Right ventricle myocardium inferior (tissue), 1 donor: ENCODE measurements around the gene IPP. TPM values are rescaled to one million over a fixed set of nuclear protein-coding genes. Genes with fewer than 3 reads are reported as not detected.
A peak's percentile ranks its signal among the peaks of the same experiment; 100 is the strongest.
"Not testable (repeated sequence)": the region's sequence is repeated elsewhere in the genome, so short reads cannot be mapped to it uniquely, and the experiment has no call there.

Experiments used
- ATAC-seq: fragments of 200-7000 bp; cut with Tn5 transposase; one replicate; pipeline ENCODE4 v1.9.1; 2020; ENCODE audit warnings: mild to moderate bottlenecking, moderate library complexity
- DNase-seq: peaks from one replicate; pipeline ENCODE4 v3.0.0; 2021; ENCODE audit errors: missing footprints
- intact Hi-C: fragments of 100-400 bp; cut with DNase I; formaldehyde crosslinking; loops from one replicate; pipeline ENCODE4 v1.11.0; 2022
- total RNA-seq: library from RNA; stranded (reverse); fragmentation: NEBNext Ultra II Directional; extraction: Animal tissue kit (Norgen Biotek cat#: 25700); gene quantifications from one replicate; pipeline ENCODE4 v1.2.1, GENCODE V29; 2021
- donor health status: DM: no; HTN: yes; CAD: no; lungs with severe emphysema.

IPP gene
- total RNA-seq, 1 donor from 2014 or later, result 11.6 TPM

DNA sequence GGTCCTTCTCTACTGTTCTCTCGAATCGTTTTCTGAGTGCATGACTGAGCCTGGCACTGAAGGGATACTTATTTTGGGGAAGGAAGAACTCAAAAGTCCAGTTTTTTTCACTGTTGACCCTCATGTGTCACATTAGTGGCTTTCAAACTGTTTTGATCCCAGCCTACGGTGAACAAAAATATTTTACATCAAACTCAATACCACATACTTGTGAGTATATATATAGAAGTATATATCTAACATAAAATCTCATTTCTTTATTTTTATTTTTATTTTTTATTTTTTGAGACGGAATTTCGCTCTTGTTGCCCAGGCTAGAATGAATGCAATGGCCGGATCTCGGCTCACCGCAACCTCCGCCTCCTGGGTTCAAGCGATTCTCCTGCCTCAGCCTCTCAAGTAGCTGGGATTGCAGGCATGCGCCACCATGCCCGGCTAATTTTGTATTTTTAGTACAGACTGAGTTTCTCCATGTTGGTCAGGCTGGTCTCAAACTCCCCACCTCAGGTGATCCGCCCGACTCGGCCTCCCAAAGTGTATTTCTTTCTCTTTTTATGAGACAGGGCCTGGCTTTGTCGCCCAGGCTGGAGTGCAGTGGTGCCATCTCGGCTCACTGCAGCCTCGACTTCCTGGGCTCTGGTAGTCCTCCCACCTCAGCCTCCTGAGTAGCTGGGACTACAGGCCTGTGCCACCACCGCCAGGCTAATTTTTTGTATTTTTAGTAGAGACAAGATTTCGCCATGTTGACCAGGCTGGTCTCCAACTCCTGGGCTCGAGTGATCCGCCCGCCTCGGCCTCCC lies 786 bp upstream of the IPP start:
- ATAC-seq, DNase-seq: not testable (repeated sequence)
- intact Hi-C loops, result loop anchor here (2.0 to 5.0 kb wide), 3 partner anchors 51 to 91 kb away; partner anchors contain the start of genes GPBP1L1 and MAST2

DNA sequence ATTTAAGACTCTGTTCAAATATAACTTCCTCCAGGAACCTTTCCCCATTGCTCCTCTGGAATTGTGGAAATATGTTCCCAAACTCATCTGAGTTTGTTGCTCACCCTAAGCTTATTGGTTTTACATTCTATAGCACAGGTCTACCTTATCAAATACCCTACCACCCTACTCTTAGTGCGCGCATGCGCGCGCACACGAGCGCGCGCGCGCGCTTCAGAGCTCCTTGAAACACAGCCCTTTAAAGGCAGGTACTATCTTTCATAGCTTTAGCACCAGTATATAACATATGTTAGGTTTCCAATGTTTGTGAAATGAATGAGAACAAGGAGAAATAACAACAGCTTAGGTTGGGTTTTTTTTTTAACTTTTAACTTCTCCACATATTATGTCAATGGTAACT lies 3.5 kb downstream of the IPP start:
- DNase-seq (no peak), ATAC-seq (no peak)
- intact Hi-C loops, result no loop called here

DNA sequence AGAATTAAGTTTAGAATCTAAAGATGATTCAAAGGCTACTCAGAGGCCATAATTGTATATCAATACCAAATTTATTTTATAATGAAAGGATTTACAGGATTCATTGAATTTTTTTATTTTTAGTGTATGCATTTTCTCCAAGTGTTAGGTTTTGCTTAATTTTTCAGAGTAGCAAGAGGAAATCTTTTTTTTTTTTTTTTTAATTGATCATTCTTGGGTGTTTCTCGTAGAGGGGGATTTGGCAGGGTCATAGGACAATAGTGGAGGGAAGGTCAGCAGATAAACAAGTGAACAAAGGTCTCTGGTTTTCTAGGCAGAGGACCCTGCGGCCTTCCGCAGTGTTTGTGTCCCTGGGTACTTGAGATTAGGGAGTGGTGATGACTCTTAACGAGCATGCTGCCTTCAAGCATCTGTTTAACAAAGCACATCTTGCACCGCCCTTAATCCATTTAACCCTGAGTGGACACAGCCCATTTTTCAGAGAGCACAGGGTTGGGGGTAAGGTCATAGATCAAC lies 10.8 kb downstream of the IPP start:
- intact Hi-C loops, DNase-seq, ATAC-seq: not testable (repeated sequence)

DNA sequence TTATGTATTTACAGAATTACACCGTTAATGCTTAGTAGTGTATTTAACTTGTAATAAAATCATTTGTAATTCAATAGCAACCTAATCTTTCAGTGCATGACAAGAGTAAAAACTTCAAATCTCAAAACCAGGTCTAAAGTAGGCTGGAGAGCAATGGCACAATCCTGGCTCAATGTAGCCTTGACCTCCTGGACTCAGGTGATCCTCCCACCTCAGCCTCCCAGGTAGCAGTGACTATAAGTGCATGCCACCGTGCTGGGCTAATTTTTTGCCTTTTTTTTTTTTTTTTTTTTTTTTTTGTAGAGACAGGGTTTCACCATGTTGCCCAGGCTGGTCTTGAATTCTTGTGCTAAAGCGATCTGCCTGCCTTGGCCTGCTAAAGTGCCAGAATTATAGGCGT lies 11.3 kb downstream of the IPP start:
- intact Hi-C loops, result no loop called here
- no peak for ATAC-seq
- DNase-seq, result no peak

DNA sequence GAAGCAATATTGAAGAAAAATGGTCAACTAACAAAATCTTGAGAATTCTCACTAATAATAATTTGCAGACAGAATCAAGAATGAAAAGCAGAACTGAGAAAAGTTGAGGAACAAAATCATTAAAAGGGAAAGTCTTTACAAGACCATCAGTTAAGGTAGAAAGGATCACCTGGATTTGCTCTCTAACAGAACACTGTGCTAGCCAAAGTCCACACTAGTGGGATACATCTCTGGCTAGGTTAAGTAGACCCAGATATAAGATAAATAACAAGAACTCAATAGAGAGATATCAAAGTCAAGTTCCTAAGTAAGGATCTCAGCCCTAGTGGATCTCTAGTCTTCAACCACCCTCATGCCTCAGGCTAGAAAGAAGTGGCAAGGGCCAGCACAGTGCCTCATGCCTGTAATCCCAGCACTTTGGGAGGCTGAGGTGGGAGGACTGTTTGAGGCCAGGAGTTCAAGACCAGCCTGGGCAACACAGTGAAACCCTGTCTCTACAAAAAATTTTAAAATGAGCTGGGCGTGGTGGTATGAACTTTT lies 19.6 kb downstream of the IPP start:
- intact Hi-C loops, result no loop called here
- DNase-seq, result no peak
- ATAC-seq, result no peak

DNA sequence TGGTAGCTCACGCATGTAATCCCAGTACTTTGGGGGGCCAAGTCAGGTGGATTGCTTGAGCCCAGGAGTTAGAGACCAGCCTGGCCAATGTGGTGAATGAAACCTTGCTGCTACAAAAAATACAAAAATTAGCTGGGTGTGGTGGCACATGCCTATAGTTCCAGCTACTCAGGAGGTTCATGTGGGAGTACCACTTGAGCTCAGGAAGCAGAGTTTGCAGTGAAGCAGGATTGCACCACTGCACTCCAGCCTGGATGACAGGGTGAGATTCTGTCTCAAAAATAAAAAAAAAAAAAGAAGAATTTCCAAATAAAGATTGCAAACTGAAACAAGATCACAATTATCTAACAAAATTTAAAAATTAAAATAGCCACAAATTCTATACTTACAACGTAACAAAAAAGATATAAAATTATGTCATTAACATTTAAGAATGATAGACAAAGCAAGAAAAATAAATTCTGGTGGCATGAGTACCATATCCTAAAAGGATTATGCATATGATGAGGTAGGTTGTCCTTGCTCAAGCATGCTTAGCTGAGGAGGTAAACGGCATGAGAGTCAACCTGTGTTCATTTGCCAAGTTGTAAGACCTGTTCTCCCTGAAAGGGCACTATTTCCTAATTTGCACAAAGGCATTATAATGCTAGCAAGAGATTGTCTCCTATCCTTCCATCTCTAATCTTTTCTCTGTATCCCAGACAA lies 20.2 kb downstream of the IPP start:
- DNase-seq, result no peak
- intact Hi-C loops, result no loop called here
- ATAC-seq, result no peak

DNA sequence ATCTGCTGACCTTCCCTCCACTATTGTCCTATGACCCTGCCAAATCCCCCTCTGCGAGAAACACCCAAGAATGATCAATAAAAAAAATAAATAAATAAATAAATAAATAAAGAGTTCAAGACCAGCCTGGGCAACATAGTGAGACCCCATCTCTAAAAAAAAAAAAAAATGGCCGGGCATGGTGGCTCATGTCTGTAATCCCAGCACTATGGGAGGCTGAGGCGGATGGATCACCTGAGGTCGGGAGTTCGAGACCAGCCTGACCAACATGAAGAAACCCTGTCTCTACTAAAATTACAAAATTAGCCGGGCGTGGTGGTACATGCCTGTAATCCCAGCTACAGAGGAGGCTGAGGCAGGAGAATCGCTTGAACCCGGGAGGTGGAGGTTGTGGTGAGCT lies 24.4 kb downstream of the IPP start:
- DNase-seq, ATAC-seq, intact Hi-C loops: not testable (repeated sequence)

DNA sequence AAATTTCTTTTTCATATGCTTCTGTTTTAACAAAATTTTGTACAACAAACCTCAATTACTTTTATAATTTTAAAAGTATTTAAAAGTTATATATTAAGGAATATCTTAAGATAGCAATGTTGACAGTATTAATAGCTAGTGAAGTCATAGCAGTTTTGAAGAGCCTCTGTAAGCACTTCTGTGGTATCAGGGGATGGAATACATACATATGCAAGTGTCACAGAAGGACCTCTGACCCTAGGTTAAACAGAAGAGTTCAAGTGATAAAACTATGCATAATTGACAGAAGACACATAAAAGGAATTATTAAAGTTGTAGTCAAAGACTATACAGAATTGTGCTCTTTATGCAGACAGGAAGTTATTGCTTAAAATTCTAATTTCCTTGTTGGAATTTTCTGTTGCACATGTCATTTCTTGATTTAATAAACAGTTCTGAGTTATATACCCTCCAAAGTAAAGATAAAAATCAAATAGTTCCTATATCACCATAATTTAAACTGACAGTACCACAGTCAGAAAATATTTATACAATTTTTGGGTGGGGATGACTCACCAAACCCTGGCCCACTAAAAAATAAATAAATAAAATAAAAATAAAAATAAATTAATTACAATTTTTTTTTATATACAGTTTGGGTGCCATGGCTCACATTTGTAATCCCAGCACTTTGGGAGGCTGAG lies 27.1 kb downstream of the IPP start:
- intact Hi-C loops, result no loop called here
- DNase-seq, result no peak
- ATAC-seq, result no peak

DNA sequence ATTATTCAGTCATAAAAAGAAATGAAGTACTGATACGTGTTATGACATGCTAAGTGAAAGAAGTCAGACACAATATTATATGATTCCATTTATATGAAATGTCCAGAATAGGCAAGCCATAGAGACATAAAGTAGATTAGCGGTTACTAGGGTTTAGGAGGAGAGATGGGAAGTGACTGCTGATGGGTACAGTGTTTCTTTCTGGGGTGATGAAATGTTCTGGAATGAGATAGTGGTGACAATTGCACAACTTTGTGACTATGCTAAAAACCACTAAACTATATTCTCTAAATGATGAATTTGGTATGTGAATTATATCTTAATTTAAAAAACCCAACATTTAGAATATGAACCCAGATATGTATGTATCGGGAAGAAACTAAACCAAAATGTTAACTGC lies 27.6 kb downstream of the IPP start:
- intact Hi-C loops, result no loop called here
- peak; percentile 67 for ATAC-seq
- no peak for DNase-seq

DNA sequence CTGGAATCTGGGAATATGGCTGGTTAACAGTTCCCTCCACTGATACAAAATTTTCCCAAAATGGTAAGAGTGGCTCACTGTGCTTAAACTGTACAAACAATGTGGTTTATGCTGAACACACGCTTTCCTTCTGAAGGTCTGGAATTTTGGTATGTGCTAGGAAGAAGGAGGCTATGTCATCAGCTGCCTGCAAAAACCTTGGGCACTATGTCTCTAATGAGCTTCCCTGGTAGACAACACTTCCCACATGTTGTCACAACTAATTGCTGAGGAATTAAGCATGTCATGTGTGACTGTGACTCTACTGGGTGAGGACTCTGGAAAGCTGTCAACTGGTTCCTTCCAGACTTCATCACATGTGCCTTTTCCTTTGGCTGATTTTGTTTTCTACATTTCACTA lies 29.2 kb downstream of the IPP start:
- ATAC-seq (no peak), DNase-seq (no peak)
- intact Hi-C loops, result no loop called here

DNA sequence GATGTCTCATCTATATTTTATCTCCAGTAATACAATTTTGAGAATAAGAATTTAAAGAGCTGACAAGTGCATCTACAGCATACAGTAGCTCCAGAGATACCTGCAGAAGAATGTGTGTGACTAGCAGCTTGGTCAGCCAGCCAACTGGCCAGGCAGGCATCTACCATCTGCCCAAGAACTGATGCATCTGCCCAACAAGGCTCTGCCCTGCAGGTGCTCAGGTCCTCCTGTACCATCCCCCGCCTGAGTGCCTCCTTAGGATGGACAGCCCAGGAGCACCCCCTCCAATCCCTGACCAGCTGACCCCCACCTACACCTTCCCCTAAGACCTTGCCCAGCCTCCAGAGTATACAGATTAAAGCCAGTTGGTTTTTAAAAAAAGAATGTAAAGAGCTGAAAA lies 32.2 kb downstream of the IPP start:
- intact Hi-C loops, result no loop called here
- DNase-seq, result no peak
- no peak for ATAC-seq

DNA sequence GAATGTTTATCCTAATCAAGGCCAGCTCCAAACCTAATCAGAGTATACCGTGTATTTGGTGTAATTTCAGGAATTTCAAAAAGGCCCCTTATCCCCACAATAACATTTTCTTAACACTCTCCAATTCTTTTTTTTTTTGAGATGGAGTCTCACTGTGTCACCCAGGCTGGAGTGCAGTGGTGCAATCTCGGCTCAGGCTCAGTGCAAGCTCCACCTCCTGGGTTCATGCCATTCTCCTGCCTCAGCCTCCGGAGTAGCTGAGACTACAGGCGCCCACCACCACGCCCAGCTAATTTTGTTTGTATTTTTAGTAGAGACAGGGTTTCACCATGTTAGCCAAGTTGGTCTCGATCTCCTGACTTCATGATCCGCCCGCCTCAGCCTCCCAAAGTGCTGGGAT lies 33.1 kb downstream of the IPP start:
- intact Hi-C loops, ATAC-seq, DNase-seq: not testable (repeated sequence)

DNA sequence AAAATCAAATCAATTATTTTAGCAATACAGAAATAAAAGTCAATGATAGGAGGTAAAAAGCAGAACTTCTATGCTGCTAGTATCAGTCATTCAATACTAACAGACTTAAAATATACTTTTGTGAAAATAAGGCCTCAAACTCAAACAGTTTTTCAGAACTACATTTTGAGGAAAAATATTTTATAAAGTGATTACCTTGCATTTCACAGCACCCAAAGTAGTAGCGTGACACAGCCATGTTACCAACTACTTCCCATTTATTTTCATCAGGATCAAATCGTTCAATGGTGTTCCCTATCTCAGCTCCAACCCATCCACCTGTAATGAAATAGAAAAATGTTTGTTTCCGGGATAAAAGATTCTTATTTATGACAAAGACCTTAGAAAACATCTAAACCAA lies 33.8 kb downstream of the IPP start:
- DNase-seq (no peak), ATAC-seq (no peak)
- intact Hi-C loops, result no loop called here

DNA sequence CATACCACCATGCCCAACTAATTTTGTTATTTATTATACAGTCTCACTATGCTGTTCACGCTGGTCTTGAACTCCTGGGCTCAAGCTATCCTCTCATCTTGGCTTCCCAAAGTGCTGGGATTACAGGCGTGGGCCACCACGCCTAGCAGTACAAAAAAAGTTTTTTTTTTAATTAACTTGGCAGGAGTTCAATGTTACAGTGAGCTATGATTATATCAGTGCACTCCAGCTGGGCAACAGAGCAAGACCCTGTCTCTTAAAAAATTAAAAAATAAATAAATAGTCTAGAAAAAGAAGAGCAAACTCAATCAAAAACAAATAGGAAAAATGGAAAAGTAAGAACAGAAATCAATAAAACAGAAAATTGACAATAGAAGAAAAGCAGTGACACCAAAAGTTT lies 36.7 kb downstream of the IPP start:
- DNase-seq, result no peak
- ATAC-seq, result no peak
- intact Hi-C loops, result no loop called here

DNA sequence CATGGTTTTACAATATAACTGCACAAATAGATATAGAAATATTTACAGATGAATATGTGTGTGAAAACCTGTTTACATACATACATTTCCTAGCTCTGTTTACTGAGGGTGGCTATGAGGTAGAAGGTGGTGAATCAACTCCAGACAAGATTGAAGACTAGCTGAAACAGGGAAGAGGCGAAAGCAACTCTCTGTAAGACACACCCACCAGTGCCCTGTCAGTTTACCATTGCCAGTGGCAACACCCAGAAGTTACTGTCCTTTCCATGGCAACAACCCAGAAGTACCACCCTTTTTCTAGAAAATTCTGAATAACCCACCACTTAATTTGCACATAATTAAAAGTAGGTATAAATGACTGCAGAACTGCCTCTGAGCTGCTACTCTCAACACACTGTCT lies 45.8 kb downstream of the IPP start:
- intact Hi-C loops, result no loop called here
- no peak for DNase-seq
- no peak for ATAC-seq

DNA sequence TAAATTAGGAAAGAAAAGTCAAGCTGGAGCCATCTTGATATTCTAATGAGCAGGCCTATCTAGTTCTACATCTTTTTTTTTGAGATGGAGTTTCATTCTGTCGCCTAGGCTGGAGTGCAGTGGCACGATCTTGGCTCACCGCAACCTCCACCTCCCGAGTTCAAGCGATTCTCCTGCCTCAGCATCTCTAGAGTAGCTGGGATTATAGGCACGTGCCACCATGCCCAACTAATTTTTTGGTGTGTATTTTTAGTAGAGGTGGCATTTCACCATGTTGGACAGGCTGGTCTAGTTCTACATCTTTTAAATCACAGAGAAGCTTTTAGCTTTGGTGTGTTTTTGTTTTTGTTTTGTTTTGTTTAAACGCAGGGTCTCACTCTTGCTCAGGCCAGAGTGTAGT lies 55.6 kb downstream of the IPP start:
- intact Hi-C loops, result no loop called here
- no peak for DNase-seq
- ATAC-seq, result no peak

DNA sequence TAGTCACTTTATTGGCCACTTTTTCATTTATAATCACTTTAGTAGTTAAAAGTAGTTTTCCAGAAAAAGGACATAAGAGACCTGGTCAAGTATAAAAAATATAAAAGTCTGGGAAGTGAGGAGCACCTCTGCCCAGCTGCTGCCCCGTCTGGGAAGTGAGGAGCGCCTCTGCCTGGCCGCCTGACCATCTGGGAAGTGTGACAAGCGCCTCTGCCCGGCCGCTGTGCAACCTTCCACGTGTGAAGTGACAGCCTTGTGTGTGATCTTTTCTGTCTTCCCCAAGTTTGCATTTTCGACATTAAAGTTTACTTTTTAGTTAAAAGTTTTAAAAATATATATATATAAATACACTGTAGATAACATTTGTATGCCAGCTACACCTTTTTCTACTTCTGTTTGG lies 56.6 kb downstream of the IPP start:
- intact Hi-C loops, DNase-seq, ATAC-seq: not testable (repeated sequence)

DNA sequence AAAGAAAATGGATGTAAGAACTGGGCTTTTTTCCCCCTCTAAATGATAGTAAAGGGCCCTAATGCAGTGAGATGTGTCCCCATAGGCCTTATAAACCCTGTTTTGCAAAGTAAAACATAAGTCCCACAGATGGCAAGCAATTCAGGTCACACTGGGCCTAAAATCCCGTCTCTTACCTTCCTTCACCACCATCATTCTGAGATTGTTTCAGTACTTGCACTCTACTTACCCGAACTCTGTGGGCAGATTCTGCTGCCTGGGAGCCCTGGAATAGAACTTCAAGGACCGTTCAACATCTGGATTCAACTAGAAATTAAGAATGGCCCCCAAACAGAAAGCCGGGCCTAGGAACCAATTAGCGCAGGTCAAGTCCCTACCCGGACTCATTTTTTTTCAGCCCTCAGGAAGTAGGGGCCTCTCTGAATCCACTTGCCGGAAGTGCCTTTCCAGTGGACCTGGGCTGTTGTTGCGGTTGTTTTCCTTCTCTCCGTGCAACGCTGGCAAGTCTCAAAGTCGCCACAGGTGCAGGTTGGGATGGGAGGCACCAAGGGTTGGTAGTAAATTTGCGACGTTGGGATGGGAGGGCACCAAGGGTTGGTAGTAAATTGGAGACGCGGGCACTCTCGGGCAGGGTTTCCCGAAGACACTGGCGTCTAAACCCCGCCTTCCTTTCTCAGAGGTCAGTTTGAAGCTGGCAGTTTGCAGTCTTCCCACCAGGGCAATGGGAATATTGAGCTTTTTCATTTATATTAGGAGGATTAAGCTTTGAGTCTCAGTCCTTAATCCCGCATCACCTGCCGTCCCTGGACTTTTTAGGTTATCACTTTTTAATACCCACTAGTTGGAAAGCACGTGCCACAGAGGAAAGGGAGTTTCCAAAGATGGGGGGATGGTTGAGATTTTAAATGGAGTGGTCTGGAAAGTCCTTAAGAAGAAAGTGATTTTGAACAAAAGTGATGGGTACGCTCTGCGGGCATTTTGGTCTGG lies 62.4 kb downstream of the IPP start, which contains the start of gene TMEM69:
TMEM69 (plus strand) TSS at position 428 of the 987 bp plus-strand sequence. CDS start 2,888 bp downstream, outside the sequence.
- DNase-seq (peak; percentile 74), ATAC-seq (peak; percentile 47)
- intact Hi-C loops, result loop anchor here (2.0 to 5.0 kb wide), 3 partner anchors 63 to 444 kb away; partner anchors contain the start of genes IPP, NASP and PIK3R3
